Suprapubic skin (tissue), 4 donors: ENCODE data around the gene TDRD9. TPM values are rescaled to one million over a fixed set of nuclear protein-coding genes. Genes with fewer than 3 reads are reported as not detected.

ENCODE experiments used
- DNase-seq, 2 donors: peaks; one replicate each; pipeline ENCODE4 v3.0.0-alpha.2; 2019; ENCODE audit warnings: low spot score in 2 of 2
- H3K27ac ChIP-seq: fragments of 200-600 bp; sonication (generic); one replicate; pipeline ENCODE4 v1.5.1; 2019
- H3K27me3 ChIP-seq: fragments of 200-600 bp; sonication (generic); one replicate; pipeline ENCODE4 v1.5.1; 2019
- H3K36me3 ChIP-seq: fragments of 200-600 bp; sonication (generic); one replicate; pipeline ENCODE4 v1.5.1; 2019
- H3K4me1 ChIP-seq: fragments of 200-600 bp; sonication (generic); one replicate; pipeline ENCODE4 v1.5.1; 2019
- H3K4me3 ChIP-seq: fragments of 200-600 bp; sonication (generic); one replicate; pipeline ENCODE4 v1.5.1; 2019; ENCODE audit warnings: mild to moderate bottlenecking
- H3K9me3 ChIP-seq: fragments of 200-600 bp; sonication (generic); one replicate; pipeline ENCODE4 v1.5.1; 2019
- CTCF ChIP-seq, 2 donors: fragments of 200-600 bp in 1 of 2; fragments of 450-650 bp in 1 of 2; sonication (generic) in 1 of 2; IDR thresholded peaks; one replicate each; pipeline ENCODE4 v1.5.1; 2016 to 2019; ENCODE audit warnings: antibody characterized with exemption in 2 of 2, mild to moderate bottlenecking in 1 of 2, moderate library complexity in 1 of 2
- EP300 ChIP-seq: sonication (generic); formaldehyde crosslinking; IDR thresholded peaks from one replicate; pipeline ENCODE4 v1.6.1; 2017; ENCODE audit warnings: antibody characterized with exemption
- POLR2A ChIP-seq, 2 donors: fragments of 450-650 bp; IDR thresholded peaks; one replicate each; pipeline ENCODE4 v1.6.1; 2017; ENCODE audit warnings: antibody characterized with exemption in 2 of 2, mild to moderate bottlenecking in 2 of 2, moderate library complexity in 2 of 2
- POLR2AphosphoS5 ChIP-seq, 3 donors: sonication (generic); formaldehyde crosslinking; IDR thresholded peaks; one replicate each; pipeline ENCODE4 v1.6.1; 2017; ENCODE audit warnings: antibody characterized with exemption in 3 of 3
- WGBS: methylation state at CpG from one replicate; pipeline ENCODE4 v1.1.5; 2018; 5-methylcytosine and 5-hydroxymethylcytosine counted together
- total RNA-seq, 4 donors: library from RNA; depleted of rRNA; stranded (reverse); fragments of >200 nt; gene quantifications; one replicate each; pipeline ENCODE4 v1.1.0, GENCODE V29; 2016

The TDRD9 gene
- total RNA-seq, 4 donors from 2014 or later: 1.0 to 1.7 TPM; not detected in 2

- no peak for TF ChIP-seq POLR2AphosphoS5 (IDR thresholded peaks at IDR 0.05)
- no peak for TF ChIP-seq POLR2A (IDR thresholded peaks at IDR 0.05)
- no peak for TF ChIP-seq CTCF (IDR thresholded peaks at IDR 0.05)
- no peak for TF ChIP-seq EP300
- 89% methylated on average over 18 of the region's 18 CpGs for WGBS
- Histone ChIP-seq H3K27ac (no peak overlapping the region), H3K4me3 (no peak overlapping the region), H3K36me3 (no peaks in the 10 kb centered on the region), H3K27me3 (peaks cover 16% of the 10 kb centered on the region), H3K4me1 (no peaks in the 10 kb centered on the region), H3K9me3 (no peaks in the 10 kb centered on the region)
- DNase-seq: peak in 1 of 2 donors; percentile 69
Measured at GRCh38 chr14:103927566-103927965, 690 bp upstream of the TDRD9 start.

GRCh38 chr14:103930051-103930604, 1.9 kb downstream of the TDRD9 start:
- DNase-seq: no peak
- TF ChIP-seq POLR2A (IDR thresholded peaks at IDR 0.05): no peak
- no peak for TF ChIP-seq POLR2AphosphoS5 (IDR thresholded peaks at IDR 0.05)
- no peak for TF ChIP-seq CTCF (IDR thresholded peaks at IDR 0.05)
- TF ChIP-seq EP300: no peak
- 82% methylated on average over 14 of the region's 14 CpGs for WGBS
- Histone ChIP-seq H3K4me3 (no peak overlapping the region), H3K27me3 (peaks cover 10% of the 10 kb centered on the region), H3K27ac (no peak overlapping the region), H3K9me3 (no peaks in the 10 kb centered on the region), H3K36me3 (no peaks in the 10 kb centered on the region), H3K4me1 (no peaks in the 10 kb centered on the region)

GRCh38 chr14:103931422-103931821, 3.2 kb downstream of the TDRD9 start:
- Histone ChIP-seq H3K9me3 (no peaks in the 10 kb centered on the region), H3K4me3 (no peak overlapping the region), H3K4me1 (no peaks in the 10 kb centered on the region), H3K27me3 (peaks cover 10% of the 10 kb centered on the region), H3K36me3 (no peaks in the 10 kb centered on the region), H3K27ac (no peak overlapping the region)
- WGBS: 74% methylated on average over 3 of the region's 3 CpGs
- no peak for DNase-seq
- no peak for TF ChIP-seq EP300
- no peak for TF ChIP-seq POLR2AphosphoS5 (IDR thresholded peaks at IDR 0.05)
- no peak for TF ChIP-seq POLR2A (IDR thresholded peaks at IDR 0.05)
- TF ChIP-seq CTCF (IDR thresholded peaks at IDR 0.05): no peak

GRCh38 chr14:103932791-103933490, 4.7 kb downstream of the TDRD9 start:
- Histone ChIP-seq H3K27ac (no peak overlapping the region), H3K4me1 (no peaks in the 10 kb centered on the region), H3K27me3 (peaks cover 8% of the 10 kb centered on the region), H3K4me3 (no peak overlapping the region), H3K36me3 (no peaks in the 10 kb centered on the region), H3K9me3 (no peaks in the 10 kb centered on the region)
- no peak for DNase-seq
- WGBS: 71% methylated on average over 11 of the region's 11 CpGs
- no peak for TF ChIP-seq POLR2A (IDR thresholded peaks at IDR 0.05)
- no peak for TF ChIP-seq POLR2AphosphoS5 (IDR thresholded peaks at IDR 0.05)
- no peak for TF ChIP-seq EP300
- TF ChIP-seq CTCF (IDR thresholded peaks at IDR 0.05): no peak

GRCh38 chr14:103935102-103935501, 6.8 kb downstream of the TDRD9 start:
- Histone ChIP-seq H3K4me3 (no peak overlapping the region), H3K27ac (no peak overlapping the region), H3K9me3 (no peaks in the 10 kb centered on the region), H3K36me3 (no peaks in the 10 kb centered on the region), H3K4me1 (no peaks in the 10 kb centered on the region), H3K27me3 (no peaks in the 10 kb centered on the region)
- 74% methylated on average over 2 of the region's 2 CpGs for WGBS
- no peak for TF ChIP-seq CTCF (IDR thresholded peaks at IDR 0.05)
- TF ChIP-seq EP300: no peak
- TF ChIP-seq POLR2AphosphoS5 (IDR thresholded peaks at IDR 0.05): no peak
- no peak for TF ChIP-seq POLR2A (IDR thresholded peaks at IDR 0.05)
- no peak for DNase-seq
